ENCODE measurements around the gene PIEZO2. TPM values are rescaled to one million over a fixed set of nuclear protein-coding genes. Genes with fewer than 3 reads are reported as not detected.

The PIEZO2 gene
- total RNA-seq, 1 experiment from 2014 or later: 0.11 TPM

GRCh38 chr18:10843565-10843964, 305.8 kb downstream of the PIEZO2 start:
- H3K27ac Mint-ChIP-seq (ENCODE audit: unreplicated experiment): no peak overlapping the region
- Histone ChIP-seq H3K27me3 (replicated peaks; ENCODE audit: control insufficient read depth, insufficient read depth, low read length) (no peaks in the 10 kb centered on the region), H3K36me3 (ENCODE audit: control insufficient read depth, insufficient read depth, low read length) (no peaks in the 10 kb centered on the region), H3K4me3 (ENCODE audit: low read depth, low read length) (no peak overlapping the region), H3K9me3 (0 out of 2 replicates have a peak, but pooled peaks cover 5% of the 10 kb centered on the region), H3K4me1 (peaks cover 12% of the 10 kb centered on the region)
- no peaks in the 10 kb centered on the region for H3K36me3 Mint-ChIP-seq (ENCODE audit: insufficient read depth, unreplicated experiment)
- CTCF ChIA-PET: no interaction called here
- H3K27me3 Mint-ChIP-seq (ENCODE audit: insufficient read depth, unreplicated experiment): no peaks in the 10 kb centered on the region
- BruUV-seq (replicated peaks): no TSS peak
- no peaks in the 10 kb centered on the region for H3K4me1 Mint-ChIP-seq (ENCODE audit: low read depth, unreplicated experiment)
- no peak for DNase-seq
- TF ChIP-seq CTCF (IDR thresholded peaks at IDR 0.05; ENCODE audit: insufficient read depth in 1 of 2, low read depth in 1 of 2, low read length in 1 of 2, severe bottlenecking in 1 of 2, unreplicated experiment in 1 of 2): no peak
- intact Hi-C loops (cut with micrococcal nuclease; ENCODE audit: unreplicated experiment): no loop called here
- peaks cover 14% of the 10 kb centered on the region for H3K9me3 Mint-ChIP-seq (ENCODE audit: unreplicated experiment)
- POLR2A ChIA-PET: no interaction called here
- H3K4me3 Mint-ChIP-seq (ENCODE audit: unreplicated experiment): no peak overlapping the region

GRCh38 chr18:10842861-10843260, 306.5 kb downstream of the PIEZO2 start:
- no peak for TF ChIP-seq CTCF (IDR thresholded peaks at IDR 0.05; ENCODE audit: insufficient read depth in 1 of 2, low read depth in 1 of 2, low read length in 1 of 2, severe bottlenecking in 1 of 2, unreplicated experiment in 1 of 2)
- intact Hi-C loops (cut with micrococcal nuclease; ENCODE audit: unreplicated experiment): no loop called here
- no peak for DNase-seq
- Mint-ChIP-seq H3K27ac (ENCODE audit: unreplicated experiment) (no peak overlapping the region), H3K4me3 (ENCODE audit: unreplicated experiment) (no peak overlapping the region), H3K9me3 (ENCODE audit: unreplicated experiment) (peaks cover 14% of the 10 kb centered on the region), H3K4me1 (ENCODE audit: low read depth, unreplicated experiment) (no peaks in the 10 kb centered on the region), H3K36me3 (ENCODE audit: insufficient read depth, unreplicated experiment) (no peaks in the 10 kb centered on the region), H3K27me3 (ENCODE audit: insufficient read depth, unreplicated experiment) (no peaks in the 10 kb centered on the region)
- no peak overlapping the region for H3K4me3 ChIP-seq (ENCODE audit: low read depth, low read length)
- POLR2A ChIA-PET: no interaction called here
- no TSS peak for BruUV-seq (replicated peaks)
- peaks cover 7% of the 10 kb centered on the region for H3K4me1 ChIP-seq
- no peaks in the 10 kb centered on the region for H3K27me3 ChIP-seq (replicated peaks; ENCODE audit: control insufficient read depth, insufficient read depth, low read length)
- CTCF ChIA-PET: no interaction called here
- 0 out of 2 replicates have a peak, but pooled peaks cover 5% of the 10 kb centered on the region for H3K9me3 ChIP-seq
- H3K36me3 ChIP-seq (ENCODE audit: control insufficient read depth, insufficient read depth, low read length): no peaks in the 10 kb centered on the region

- POLR2A ChIA-PET: no interaction called here
- CTCF ChIA-PET: no interaction called here
- 0 out of 2 replicates have a peak, but pooled peaks cover 5% of the 10 kb centered on the region for H3K9me3 ChIP-seq
- no peak for DNase-seq
- Mint-ChIP-seq H3K27ac (ENCODE audit: unreplicated experiment) (no peak overlapping the region), H3K27me3 (ENCODE audit: insufficient read depth, unreplicated experiment) (no peaks in the 10 kb centered on the region), H3K4me3 (ENCODE audit: unreplicated experiment) (no peak overlapping the region), H3K36me3 (ENCODE audit: insufficient read depth, unreplicated experiment) (no peaks in the 10 kb centered on the region), H3K4me1 (ENCODE audit: low read depth, unreplicated experiment) (no peaks in the 10 kb centered on the region), H3K9me3 (ENCODE audit: unreplicated experiment) (peaks cover 14% of the 10 kb centered on the region)
- peaks cover 4% of the 10 kb centered on the region for H3K4me1 ChIP-seq
- intact Hi-C loops (cut with micrococcal nuclease; ENCODE audit: unreplicated experiment): no loop called here
- TF ChIP-seq CTCF (IDR thresholded peaks at IDR 0.05; ENCODE audit: insufficient read depth in 1 of 2, low read depth in 1 of 2, low read length in 1 of 2, severe bottlenecking in 1 of 2, unreplicated experiment in 1 of 2): no peak
- H3K4me3 ChIP-seq (ENCODE audit: low read depth, low read length): no peak overlapping the region
- BruUV-seq (replicated peaks): no TSS peak
- no peaks in the 10 kb centered on the region for H3K36me3 ChIP-seq (ENCODE audit: control insufficient read depth, insufficient read depth, low read length)
- no peaks in the 10 kb centered on the region for H3K27me3 ChIP-seq (replicated peaks; ENCODE audit: control insufficient read depth, insufficient read depth, low read length)
Observed at GRCh38 chr18:10842371-10842770, 307.0 kb downstream of the PIEZO2 start.
